Stimulated activated naive CD8-positive, alpha-beta T cell treated with anti-CD3 and anti-CD28 coated beads, Interleukin-15, amount 100 ng/mL, for 72 hours (primary cell): Measurements from ENCODE around the gene MRPS22.
A peak's percentile ranks its signal among the peaks of the same experiment; 100 is the strongest.
"Not testable (repeated sequence)": the region's sequence is repeated elsewhere in the genome, so short reads cannot be mapped to it uniquely, and the experiment has no call there.

Source experiments
- ATAC-seq: fragments of 150-1000 bp; cut with Tn5 transposase; 2 replicates; pipeline ENCODE4 v1.10.0; 2021; ENCODE audit warnings: mild to moderate bottlenecking, moderate library complexity
- DNase-seq, 2 donors: peaks; one replicate each; pipeline ENCODE4 v3.0.0; 2021 to 2022
- H3K27ac Mint-ChIP-seq, 2 donors: one replicate each; pipeline ENCODE4 v1.8.0; 2022; ENCODE audit warnings: mild to moderate bottlenecking in 2 of 2, mixed read lengths in 2 of 2, moderate library complexity in 2 of 2
- H3K27me3 Mint-ChIP-seq: one replicate; pipeline ENCODE4 v1.8.0; 2022; ENCODE audit warnings: mixed read lengths
- H3K4me1 Mint-ChIP-seq: one replicate; pipeline ENCODE4 v1.8.0; 2022; ENCODE audit warnings: mild to moderate bottlenecking, mixed read lengths
- H3K4me3 Mint-ChIP-seq, 2 donors: one replicate each; pipeline ENCODE4 v1.8.0; 2022; ENCODE audit warnings: mild to moderate bottlenecking in 2 of 2, mixed read lengths in 2 of 2, moderate library complexity in 1 of 2
- H3K9me3 Mint-ChIP-seq, 2 donors: one replicate each; pipeline ENCODE4 v1.8.0; 2022; ENCODE audit warnings: mixed read lengths in 2 of 2

MRPS22 gene

GRCh38 chr3:139320551-139321309, 23.1 kb upstream of the MRPS22 start:
- Mint-ChIP-seq H3K27ac (peak overlapping the region in 1 of 2 donors; percentile 67), H3K9me3 (no peaks in the 10 kb centered on the region), H3K4me1 (no peaks in the 10 kb centered on the region), H3K4me3 (no peak overlapping the region), H3K27me3 (peaks cover 8% of the 10 kb centered on the region)
- DNase-seq = no peak
- no peak for ATAC-seq

- peaks cover 8% of the 10 kb centered on the region for H3K27me3 Mint-ChIP-seq
- no peak overlapping the region for H3K4me3 Mint-ChIP-seq
- no peak for DNase-seq
- H3K9me3 Mint-ChIP-seq = no peaks in the 10 kb centered on the region
- ATAC-seq = no peak
- no peak overlapping the region for H3K27ac Mint-ChIP-seq
- H3K4me1 Mint-ChIP-seq = no peaks in the 10 kb centered on the region
These were observed 21.5 kb upstream of the MRPS22 start for GRCh38 chr3:139322346-139322745.

- H3K27ac Mint-ChIP-seq = no peak overlapping the region
- ATAC-seq (no peak), DNase-seq (no peak)
- no peaks in the 10 kb centered on the region for H3K9me3 Mint-ChIP-seq
- H3K27me3 Mint-ChIP-seq = peaks cover 8% of the 10 kb centered on the region
- no peak overlapping the region for H3K4me3 Mint-ChIP-seq
- peaks cover 5% of the 10 kb centered on the region for H3K4me1 Mint-ChIP-seq
These were observed 20.7 kb upstream of the MRPS22 start for GRCh38 chr3:139323146-139323545.

- peaks cover 8% of the 10 kb centered on the region for H3K27me3 Mint-ChIP-seq
- H3K27ac Mint-ChIP-seq = no peak overlapping the region
- H3K4me3 Mint-ChIP-seq = no peak overlapping the region
- ATAC-seq (no peak), DNase-seq (no peak)
- peaks cover 19% of the 10 kb centered on the region for H3K4me1 Mint-ChIP-seq
- H3K9me3 Mint-ChIP-seq = no peaks in the 10 kb centered on the region
These were observed 19.4 kb upstream of the MRPS22 start for GRCh38 chr3:139324456-139324855.

- H3K27me3 Mint-ChIP-seq = peaks cover 12% of the 10 kb centered on the region
- no peak overlapping the region for H3K4me3 Mint-ChIP-seq
- H3K4me1 Mint-ChIP-seq = peaks cover 22% of the 10 kb centered on the region
- DNase-seq = no peak
- ATAC-seq = no peak
- no peaks in the 10 kb centered on the region for H3K9me3 Mint-ChIP-seq
- H3K27ac Mint-ChIP-seq = no peak overlapping the region
These were observed 18.3 kb upstream of the MRPS22 start for GRCh38 chr3:139325551-139325950.

GRCh38 chr3:139326131-139326530, 17.7 kb upstream of the MRPS22 start:
- Mint-ChIP-seq H3K27ac (no peak overlapping the region), H3K4me1 (peaks cover 22% of the 10 kb centered on the region), H3K27me3 (peaks cover 16% of the 10 kb centered on the region), H3K9me3 (no peaks in the 10 kb centered on the region), H3K4me3 (no peak overlapping the region)
- DNase-seq (no peak), ATAC-seq (no peak)

GRCh38 chr3:139326707-139327106, 17.1 kb upstream of the MRPS22 start:
- DNase-seq = no peak
- Mint-ChIP-seq H3K4me3 (no peak overlapping the region), H3K9me3 (no peaks in the 10 kb centered on the region), H3K27me3 (peaks cover 22% of the 10 kb centered on the region), H3K4me1 (peaks cover 22% of the 10 kb centered on the region), H3K27ac (no peak overlapping the region)
- no peak for ATAC-seq

GRCh38 chr3:139327231-139327630, 16.6 kb upstream of the MRPS22 start:
- H3K27me3 Mint-ChIP-seq = peaks cover 27% of the 10 kb centered on the region
- H3K4me1 Mint-ChIP-seq = peaks cover 22% of the 10 kb centered on the region
- no peaks in the 10 kb centered on the region for H3K9me3 Mint-ChIP-seq
- H3K27ac Mint-ChIP-seq = no peak overlapping the region
- ATAC-seq (no peak), DNase-seq (no peak)
- H3K4me3 Mint-ChIP-seq = no peak overlapping the region

GRCh38 chr3:139327861-139328260, 16.0 kb upstream of the MRPS22 start:
- no peak for DNase-seq
- H3K27ac Mint-ChIP-seq = no peak overlapping the region
- H3K9me3 Mint-ChIP-seq = no peaks in the 10 kb centered on the region
- no peak for ATAC-seq
- no peak overlapping the region for H3K4me3 Mint-ChIP-seq
- peaks cover 22% of the 10 kb centered on the region for H3K4me1 Mint-ChIP-seq
- H3K27me3 Mint-ChIP-seq = peaks cover 33% of the 10 kb centered on the region

- no peak overlapping the region for H3K27ac Mint-ChIP-seq
- ATAC-seq = no peak
- H3K9me3 Mint-ChIP-seq = no peaks in the 10 kb centered on the region
- H3K27me3 Mint-ChIP-seq = peaks cover 38% of the 10 kb centered on the region
- H3K4me3 Mint-ChIP-seq = no peak overlapping the region
- peaks cover 22% of the 10 kb centered on the region for H3K4me1 Mint-ChIP-seq
- no peak for DNase-seq
These were observed 15.5 kb upstream of the MRPS22 start for GRCh38 chr3:139328356-139328755.

GRCh38 chr3:139329364-139329850, 14.4 kb upstream of the MRPS22 start:
- peaks cover 47% of the 10 kb centered on the region for H3K27me3 Mint-ChIP-seq

GRCh38 chr3:139332092-139332491, 11.7 kb upstream of the MRPS22 start:
- H3K27me3 Mint-ChIP-seq = peaks cover 47% of the 10 kb centered on the region
- H3K4me1 Mint-ChIP-seq = peaks cover 22% of the 10 kb centered on the region
- H3K4me3 Mint-ChIP-seq = no peak overlapping the region
- no peak overlapping the region for H3K27ac Mint-ChIP-seq
- DNase-seq (no peak), ATAC-seq (no peak)
- no peaks in the 10 kb centered on the region for H3K9me3 Mint-ChIP-seq

More at GRCh38 chr3:139329364-139329850, 14.4 kb upstream of the MRPS22 start:
- DNase-seq (peak; percentile 89 to 90), ATAC-seq (peak; percentile 97)
- Mint-ChIP-seq H3K27ac (peak overlapping the region in 1 of 2 donors; percentile 79), H3K4me3 (peak overlapping the region; percentile 72 to 82), H3K4me1 (peaks cover 22% of the 10 kb centered on the region), H3K9me3 (no peaks in the 10 kb centered on the region)

- not testable (repeated sequence) for H3K4me3 Mint-ChIP-seq, H3K27ac Mint-ChIP-seq, ATAC-seq, H3K9me3 Mint-ChIP-seq, DNase-seq
- Mint-ChIP-seq H3K27me3 (peaks cover 45% of the 10 kb centered on the region), H3K4me1 (peaks cover 13% of the 10 kb centered on the region)
These were observed 9.1 kb upstream of the MRPS22 start for GRCh38 chr3:139334675-139335074.

GRCh38 chr3:139338405-139338804, 5.4 kb upstream of the MRPS22 start:
- H3K4me3 Mint-ChIP-seq = no peak overlapping the region
- DNase-seq (no peak), ATAC-seq (no peak)
- peaks cover 19% of the 10 kb centered on the region for H3K4me1 Mint-ChIP-seq
- no peak overlapping the region for H3K27ac Mint-ChIP-seq
- peaks cover 8% of the 10 kb centered on the region for H3K27me3 Mint-ChIP-seq
- peaks cover 6 to 8% of the 10 kb centered on the region in 2 donors for H3K9me3 Mint-ChIP-seq

- peaks cover 19% of the 10 kb centered on the region for H3K4me1 Mint-ChIP-seq
- no peak for DNase-seq
- H3K9me3 Mint-ChIP-seq = peaks cover 6 to 8% of the 10 kb centered on the region in 2 donors
- H3K4me3 Mint-ChIP-seq = peak overlapping the region in 1 of 2 donors; percentile 1
- no peak for ATAC-seq
- H3K27me3 Mint-ChIP-seq = no peaks in the 10 kb centered on the region
- H3K27ac Mint-ChIP-seq = no peak overlapping the region
These were observed 4.5 kb upstream of the MRPS22 start for GRCh38 chr3:139339219-139339906.

- Mint-ChIP-seq H3K9me3 (peaks cover 6 to 8% of the 10 kb centered on the region in 2 donors), H3K4me3 (no peak overlapping the region), H3K27ac (no peak overlapping the region), H3K27me3 (no peaks in the 10 kb centered on the region), H3K4me1 (peaks cover 19% of the 10 kb centered on the region)
- ATAC-seq = no peak
- DNase-seq = no peak
These were observed 3.0 kb upstream of the MRPS22 start for GRCh38 chr3:139340784-139341183.
